T-helper 2 cell treated with Interferon-gamma antibody and Interleukin-4, amounts not matched to agents 100 ng/mL and 5 ng/mL, for 36 hours (primary cell): Measurements from ENCODE around the gene NPC1L1. TPM values are rescaled to one million over a fixed set of nuclear protein-coding genes. Genes with fewer than 3 reads are reported as not detected.

ENCODE experiments used
- intact Hi-C: fragments of 100-400 bp; cut with micrococcal nuclease; formaldehyde crosslinking; loops from one replicate; pipeline ENCODE4 v1.15.1; 2023
- total RNA-seq: library from RNA; stranded (reverse); gene quantifications from 2 replicates; pipeline ENCODE4 v1.2.3, GENCODE V29; 2022

NPC1L1 gene
- not detected in 2 replicates for total RNA-seq

- intact Hi-C loops: no loop called here
These were observed at the start of gene NPC1L1 for GRCh38 chr7:44541028-44541869. NPC1L1 (minus strand) TSS chr7:44541330; CDS start chr7:44541259, 71 bp downstream.

- intact Hi-C loops: no loop called here
These were observed 49.8 kb upstream of the NPC1L1 start for GRCh38 chr7:44590910-44591309.

GRCh38 chr7:44587843-44588711 lies 46.9 kb upstream of the NPC1L1 start:
- intact Hi-C loops: loop anchor here (1.0 to 2.0 kb wide), 3 partner anchors 259 to 549 kb away; no protein-coding TSS in a partner anchor

DNA sequence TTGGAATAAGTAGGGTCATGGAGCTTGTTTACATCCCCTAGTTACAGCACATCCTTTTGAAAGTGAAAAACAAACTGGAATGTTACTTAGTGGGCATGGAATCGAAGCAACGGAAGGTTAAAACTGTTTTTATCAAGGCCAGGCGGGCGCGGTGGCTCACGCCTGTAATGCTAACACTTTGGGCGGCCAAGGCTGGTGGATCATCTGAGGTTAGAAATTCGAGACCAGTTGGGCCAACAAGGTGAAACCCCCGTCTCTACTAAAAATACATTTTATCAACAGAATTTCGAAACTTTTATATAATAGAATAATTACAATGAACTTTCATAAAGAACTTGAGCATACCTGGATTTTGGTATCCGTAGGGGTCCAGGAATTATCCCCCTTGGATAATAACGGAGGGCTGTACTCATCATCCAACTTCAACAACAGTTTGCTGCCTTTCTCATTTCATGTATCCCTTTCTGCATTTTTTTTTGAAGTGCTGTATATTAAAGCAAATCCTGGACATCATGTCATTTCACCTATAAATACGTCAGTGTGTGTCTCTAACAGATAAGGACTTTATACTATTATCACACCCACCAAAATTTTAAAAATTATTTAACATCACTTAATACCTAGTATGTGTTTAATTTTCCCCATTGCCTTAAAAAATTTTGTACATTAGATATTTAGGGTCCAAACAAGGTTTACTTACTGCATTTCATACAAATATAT lies 42.2 kb upstream of the NPC1L1 start:
- intact Hi-C loops: loop anchor here (5.0 kb wide), 2 partner anchors 501 to 529 kb away; partner anchors contain the start of genes POLM and TBRG4

GRCh38 chr7:44581879-44582603 lies 40.9 kb upstream of the NPC1L1 start, which contains the start of gene TMED4:
TMED4 (minus strand) TSS chr7:44582231; CDS start chr7:44582206, 25 bp downstream.
- intact Hi-C loops: loop anchor here (1.0 to 5.0 kb wide), 10 partner anchors 8 to 530 kb away; partner anchors contain the start of genes NUDCD3, OGDH, POLM and PPIA

GRCh38 chr7:44580945-44581878 lies 40.1 kb upstream of the NPC1L1 start:
- intact Hi-C loops: loop anchor here (5.0 kb wide), 2 partner anchors 499 to 531 kb away; partner anchors contain the start of genes POLM and TBRG4

- intact Hi-C loops: no loop called here
These were observed 35.1 kb upstream of the NPC1L1 start for GRCh38 chr7:44576228-44576627.

DNA sequence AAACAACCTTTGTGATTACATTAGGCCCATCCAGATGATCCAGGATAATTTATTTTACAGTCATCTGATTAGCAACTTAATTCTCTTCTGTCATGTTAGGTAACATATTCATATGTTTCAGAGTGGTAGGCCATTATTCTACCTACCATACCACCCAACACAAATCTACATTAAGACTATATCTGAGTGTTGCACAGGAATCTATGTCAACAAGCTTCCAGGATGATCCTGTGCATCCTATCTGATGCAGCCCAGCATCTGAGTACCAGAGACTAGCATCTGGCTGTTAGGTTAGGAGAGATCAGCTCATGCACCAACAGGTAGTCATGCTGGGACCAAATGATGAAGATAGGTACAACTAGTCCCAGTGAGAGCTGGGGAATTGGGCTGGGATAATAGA lies 33.9 kb upstream of the NPC1L1 start:
- intact Hi-C loops: loop anchor here (2.0 kb wide), 1 partner anchor 32 kb away; the partner anchor contains the start of gene OGDH

GRCh38 chr7:44574287-44574872 lies 33.2 kb upstream of the NPC1L1 start:
- intact Hi-C loops: loop anchor here (1.0 to 2.0 kb wide), 4 partner anchors 8 to 274 kb away; partner anchors contain the start of genes H2AZ2, NUDCD3, OGDH and TMED4

DNA sequence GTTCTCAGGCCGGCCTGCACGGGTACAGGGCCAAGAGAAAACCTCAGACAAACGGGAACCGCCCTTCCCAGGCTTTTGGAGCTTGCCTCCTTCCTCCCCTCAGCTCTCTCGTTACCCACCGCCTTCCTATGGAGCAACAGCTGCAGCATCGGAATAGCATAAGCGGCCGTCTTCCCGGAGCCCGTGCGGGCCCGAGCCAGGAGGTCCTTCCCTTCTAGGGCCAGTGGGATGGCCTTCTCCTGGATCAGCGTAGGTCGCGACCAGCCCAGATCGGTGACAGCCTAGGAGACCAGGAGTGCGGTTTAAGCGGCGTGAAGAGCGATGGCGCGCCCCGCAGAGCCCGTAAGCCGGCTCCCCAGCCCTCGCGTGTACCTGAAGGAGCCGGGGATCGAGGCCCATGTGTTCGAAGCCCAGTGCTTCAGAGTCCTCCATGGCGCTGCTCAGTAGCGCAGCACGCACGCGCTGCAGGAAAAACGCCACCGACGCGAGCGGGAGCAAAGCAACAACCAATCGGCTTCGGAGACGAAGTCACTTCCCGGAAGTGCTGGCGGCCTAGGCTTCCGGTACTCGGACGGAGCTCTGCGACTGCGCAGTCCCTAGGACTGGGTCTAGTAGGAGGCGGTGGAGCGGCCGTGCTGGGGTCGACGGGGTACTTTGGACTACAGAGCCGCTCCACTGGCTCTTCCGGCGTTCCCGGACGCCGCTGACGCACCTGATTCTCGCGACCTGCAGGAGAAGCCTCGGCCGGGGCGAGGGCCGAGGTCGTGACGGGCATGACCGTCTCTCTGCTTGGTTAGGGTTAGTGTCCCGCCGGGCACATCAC lies 32.5 kb upstream of the NPC1L1 start, which contains the start of gene DDX56:
Gene DDX56 (minus strand): TSS at position 445 of the 823 bp plus-strand sequence. CDS start 13 bp downstream, at position 432.
- intact Hi-C loops: loop anchor here (1.0 to 2.0 kb wide), 4 partner anchors 9 to 275 kb away; partner anchors contain the start of genes H2AZ2, NUDCD3, OGDH and TMED4

DNA sequence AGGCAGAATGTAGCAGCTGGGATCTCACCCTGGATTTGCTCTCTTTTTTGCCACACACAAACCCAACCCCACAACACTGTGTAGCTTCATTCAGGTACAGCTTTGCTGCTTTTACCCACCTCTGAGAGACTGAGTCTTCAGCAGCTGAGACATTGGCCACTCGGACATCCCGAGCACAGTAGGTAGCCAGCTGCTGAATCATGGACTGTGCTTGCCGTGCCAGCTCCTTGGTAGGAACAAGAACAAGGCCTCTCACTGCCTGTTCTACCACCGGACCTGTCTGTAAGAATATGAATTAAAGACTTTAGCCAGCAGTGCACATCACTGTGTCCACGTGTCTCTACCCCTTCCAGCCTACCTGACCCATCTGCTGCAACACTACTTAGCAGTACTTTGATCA lies 31.6 kb upstream of the NPC1L1 start:
- intact Hi-C loops: no loop called here

DNA sequence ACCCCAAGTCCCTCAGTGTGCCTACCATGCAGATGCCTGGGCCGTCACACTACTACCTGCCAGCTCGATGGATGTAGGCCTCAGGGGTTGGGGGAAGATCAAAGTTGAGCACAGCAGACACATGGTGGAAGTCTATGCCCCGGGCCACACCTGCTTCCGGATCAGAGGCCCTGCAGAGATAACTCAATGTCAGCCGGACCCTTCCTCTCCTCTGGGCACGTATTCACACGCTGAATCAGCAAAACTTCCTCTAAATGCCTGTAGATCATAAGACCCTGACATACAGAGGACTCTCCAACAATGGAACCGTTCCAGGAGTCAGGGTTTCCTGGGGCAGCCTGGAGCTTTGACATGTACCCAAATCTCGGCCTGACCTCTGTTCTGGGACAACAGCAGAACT lies 28.8 kb upstream of the NPC1L1 start:
- intact Hi-C loops: no loop called here

GRCh38 chr7:44568771-44569560 lies 27.8 kb upstream of the NPC1L1 start:
- intact Hi-C loops: no loop called here

GRCh38 chr7:44567884-44568283 lies 26.8 kb upstream of the NPC1L1 start:
- intact Hi-C loops: no loop called here

GRCh38 chr7:44566680-44567079 lies 25.6 kb upstream of the NPC1L1 start:
- intact Hi-C loops: no loop called here

DNA sequence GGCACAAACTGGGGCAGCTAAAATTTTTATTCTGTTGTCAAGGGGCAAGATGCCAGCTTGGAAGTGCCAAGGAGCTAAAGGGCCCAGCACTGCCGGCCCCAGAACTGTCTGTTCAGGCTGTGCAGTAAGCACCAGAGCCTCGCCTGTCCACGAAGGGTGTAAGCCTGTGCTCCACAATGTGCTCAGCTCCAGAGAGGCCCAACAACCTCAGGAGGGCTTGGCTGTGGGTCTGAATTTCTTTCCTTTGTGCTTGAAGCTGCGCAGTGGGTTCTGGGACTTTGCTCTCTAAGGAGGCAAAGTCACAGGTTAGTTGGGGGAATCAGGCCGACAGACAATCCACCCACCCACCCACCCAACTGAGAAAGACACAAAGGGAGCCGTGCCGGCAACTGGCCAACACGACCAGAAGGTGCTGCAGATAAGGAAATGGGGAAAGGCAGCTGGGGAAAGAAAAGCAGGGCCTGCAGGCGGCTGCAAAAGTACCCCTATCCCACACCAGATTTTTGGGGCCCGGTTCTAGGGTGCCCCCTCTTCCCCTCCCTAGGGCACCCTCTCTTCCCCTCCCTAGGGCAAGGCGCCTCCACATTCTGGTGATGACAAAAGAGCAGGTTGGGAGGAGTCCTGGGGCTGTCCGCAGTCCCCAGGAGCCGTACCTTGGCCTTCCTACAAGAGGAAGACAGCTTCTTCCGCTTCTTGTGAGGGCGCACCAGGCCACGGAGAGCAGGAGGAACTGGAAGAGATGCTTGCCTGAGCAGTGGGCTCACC lies 24.8 kb upstream of the NPC1L1 start:
- intact Hi-C loops: loop anchor here (1.0 kb wide), 1 partner anchor 325 kb away; no protein-coding TSS in a partner anchor
